NCI-H1694 (cell line): ENCODE data around the gene SESN1.

ENCODE experiments used
- DNase-seq: peaks from one replicate; lab custom pipeline; 2025; lab: John Stamatoyannopoulos, UW

The SESN1 gene

DNA sequence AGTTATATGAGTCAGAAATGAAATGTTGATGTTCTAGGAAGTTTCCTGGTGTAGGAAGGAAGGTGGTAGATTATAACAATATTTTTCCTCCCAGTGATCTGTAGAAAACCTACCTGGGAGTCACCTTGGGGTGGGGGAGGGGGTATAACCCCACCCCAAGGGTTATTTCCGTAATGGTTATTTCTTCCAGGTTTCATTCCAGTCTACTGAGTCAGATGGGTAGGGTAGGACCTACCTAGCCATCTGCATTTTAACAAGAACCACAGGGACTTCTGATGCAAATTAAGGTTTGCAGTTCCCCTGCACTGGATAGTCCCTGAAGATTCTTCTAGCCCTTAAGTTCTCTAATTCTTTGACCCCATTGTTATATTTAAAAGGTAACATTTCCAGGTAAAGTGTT, 157.5 kb downstream of the SESN1 start:
- no peak for DNase-seq
